Activated gamma-delta T cell treated with Interleukin-2 at 50 U/mL for 16 hours (primary cell): ENCODE data around the gene CALB2.
"Not testable (repeated sequence)": the region's sequence is repeated elsewhere in the genome, so short reads cannot be mapped to it uniquely, and the experiment has no call there.

Experiments used
- DNase-seq: peaks from one replicate; pipeline ENCODE4 v3.0.0-alpha.2; 2020

CALB2 gene, protein sequence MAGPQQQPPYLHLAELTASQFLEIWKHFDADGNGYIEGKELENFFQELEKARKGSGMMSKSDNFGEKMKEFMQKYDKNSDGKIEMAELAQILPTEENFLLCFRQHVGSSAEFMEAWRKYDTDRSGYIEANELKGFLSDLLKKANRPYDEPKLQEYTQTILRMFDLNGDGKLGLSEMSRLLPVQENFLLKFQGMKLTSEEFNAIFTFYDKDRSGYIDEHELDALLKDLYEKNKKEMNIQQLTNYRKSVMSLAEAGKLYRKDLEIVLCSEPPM

GRCh38 chr16:71358464-71358998 is at the start of gene CALB2:
Gene CALB2 (plus strand): TSS chr16:71358723. CDS start chr16:71358793, 70 bp downstream.
- peak; percentile 47 for DNase-seq

DNA sequence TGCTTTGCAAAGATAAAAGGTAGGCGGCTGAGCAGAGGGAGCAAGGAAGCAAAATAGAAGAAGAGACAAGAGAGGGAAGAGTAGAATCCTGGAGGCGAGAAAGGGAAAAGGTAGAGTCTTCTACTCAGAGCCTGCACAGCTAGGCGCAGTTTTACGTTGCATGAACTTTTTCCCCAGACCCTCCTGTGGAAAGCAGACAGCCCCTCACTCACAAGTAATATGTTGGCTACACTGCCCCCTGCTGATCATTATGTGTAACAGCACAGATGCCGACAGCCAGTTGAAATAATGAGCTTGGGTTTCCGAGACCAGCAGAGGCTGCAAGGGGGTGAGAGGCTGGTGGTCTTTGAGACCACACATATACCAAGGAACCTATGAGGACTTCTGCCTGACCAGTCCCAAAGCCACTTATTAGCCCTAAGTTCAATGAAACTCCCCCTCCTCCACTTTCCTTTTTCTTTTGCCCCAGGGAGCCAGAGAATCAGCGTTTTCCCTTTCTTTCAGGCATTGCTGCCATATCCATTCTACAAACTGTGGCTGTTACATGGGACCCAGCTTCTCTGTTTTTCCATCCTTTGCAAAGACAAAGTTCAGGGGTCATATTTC is 46.9 kb upstream of the CALB2 start:
- peak; percentile 8 for DNase-seq

GRCh38 chr16:71313591-71313990 is 44.9 kb upstream of the CALB2 start:
- not testable (repeated sequence) for DNase-seq

- no peak for DNase-seq
Observed at GRCh38 chr16:71315269-71315668, 43.3 kb upstream of the CALB2 start.

DNA sequence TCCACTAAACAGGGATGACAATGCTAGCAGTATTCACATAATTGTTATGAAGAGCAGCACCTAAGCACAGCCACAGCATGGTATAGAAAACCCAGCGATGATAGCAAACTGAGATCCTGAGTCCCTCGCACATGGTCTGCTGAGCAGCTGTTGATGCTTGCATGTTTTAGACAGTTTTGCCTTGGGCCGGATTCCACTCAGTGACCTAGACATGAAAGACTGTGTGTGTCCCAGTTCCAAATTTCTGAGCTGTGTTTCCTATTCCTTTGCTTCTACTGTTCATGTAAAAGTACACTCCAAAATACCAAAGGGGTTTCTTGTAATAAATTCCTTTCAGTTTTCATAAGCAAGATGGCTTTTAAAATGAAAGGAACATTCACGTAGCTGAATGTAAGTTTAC is 38.5 kb upstream of the CALB2 start:
- DNase-seq = no peak

DNA sequence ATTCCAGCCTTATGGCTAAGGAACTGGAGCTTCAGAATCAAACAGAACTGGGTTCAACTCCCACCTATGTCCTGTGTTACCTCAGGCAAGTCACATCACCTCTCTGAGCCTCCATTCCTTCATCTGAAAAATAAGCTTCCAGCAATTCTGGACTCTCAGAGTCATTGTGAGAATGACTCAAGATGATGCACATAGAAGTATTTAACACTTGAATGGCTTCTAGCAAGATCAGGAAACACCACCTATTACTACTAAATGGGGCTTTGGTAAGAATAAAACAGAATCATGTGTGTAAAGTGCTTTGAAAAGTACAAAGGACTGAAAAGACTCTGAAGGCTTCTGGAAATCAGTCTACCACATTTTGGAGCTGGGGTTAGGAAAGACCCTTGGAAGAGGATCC is 30.8 kb upstream of the CALB2 start:
- no peak for DNase-seq

DNA sequence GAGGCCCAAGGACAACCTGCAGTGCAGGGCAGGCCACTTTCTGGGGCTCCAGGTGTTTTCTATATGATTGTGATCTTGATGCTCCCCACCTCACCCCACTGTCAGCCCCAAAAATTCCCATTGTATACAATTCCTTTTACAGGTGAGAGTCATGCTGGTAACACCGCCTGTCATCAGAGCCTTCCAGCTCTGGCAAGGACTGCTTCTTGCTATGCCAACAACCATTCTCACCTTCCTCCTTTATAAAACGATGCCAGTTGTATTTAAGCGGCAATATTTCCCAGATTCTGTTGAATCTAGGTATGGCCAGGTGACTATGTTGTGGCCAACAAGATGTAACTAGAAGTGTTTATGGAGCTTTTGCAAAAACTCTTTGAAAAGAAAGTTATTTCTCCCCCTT is 30.4 kb upstream of the CALB2 start:
- DNase-seq = no peak

DNA sequence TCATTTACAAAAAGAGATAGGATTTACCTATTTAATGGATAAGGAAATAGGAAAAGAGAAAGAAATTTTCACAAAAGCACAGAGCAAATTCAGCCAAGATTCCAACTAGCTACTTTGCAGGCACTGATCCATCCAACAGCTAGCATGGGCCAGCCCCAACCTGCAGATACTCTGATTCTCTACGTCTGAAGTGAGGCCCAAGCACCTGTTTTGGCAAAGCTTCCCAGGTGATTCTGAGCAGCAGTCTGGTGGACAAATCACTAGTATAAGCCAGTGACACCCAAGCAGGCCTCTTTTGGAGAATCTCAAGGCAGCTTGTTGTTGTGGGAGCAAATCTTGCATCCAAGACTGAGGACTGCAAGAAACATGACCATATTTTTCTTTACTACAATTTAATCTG is 20.9 kb upstream of the CALB2 start:
- no peak for DNase-seq

- DNase-seq = no peak
Observed at GRCh38 chr16:71338193-71338592, 20.3 kb upstream of the CALB2 start.

DNA sequence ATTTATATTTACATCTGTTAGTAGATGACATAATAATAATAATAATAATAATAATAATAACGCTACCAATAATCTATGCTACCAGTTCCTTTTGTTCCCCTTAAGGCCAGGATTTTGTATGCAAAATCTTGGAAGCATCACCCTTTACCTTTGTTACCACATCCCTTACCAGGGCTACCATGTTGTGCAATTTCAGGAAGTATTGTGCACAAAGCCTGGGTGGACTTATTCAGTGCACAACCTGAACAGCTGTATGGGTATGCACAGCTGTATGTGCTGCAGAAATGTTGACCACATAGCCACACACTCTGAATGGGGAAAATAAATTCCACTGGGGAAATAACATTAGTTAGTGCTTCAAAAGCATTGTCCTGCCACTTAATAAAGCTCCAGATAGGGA is 19.9 kb upstream of the CALB2 start:
- DNase-seq = no peak

DNA sequence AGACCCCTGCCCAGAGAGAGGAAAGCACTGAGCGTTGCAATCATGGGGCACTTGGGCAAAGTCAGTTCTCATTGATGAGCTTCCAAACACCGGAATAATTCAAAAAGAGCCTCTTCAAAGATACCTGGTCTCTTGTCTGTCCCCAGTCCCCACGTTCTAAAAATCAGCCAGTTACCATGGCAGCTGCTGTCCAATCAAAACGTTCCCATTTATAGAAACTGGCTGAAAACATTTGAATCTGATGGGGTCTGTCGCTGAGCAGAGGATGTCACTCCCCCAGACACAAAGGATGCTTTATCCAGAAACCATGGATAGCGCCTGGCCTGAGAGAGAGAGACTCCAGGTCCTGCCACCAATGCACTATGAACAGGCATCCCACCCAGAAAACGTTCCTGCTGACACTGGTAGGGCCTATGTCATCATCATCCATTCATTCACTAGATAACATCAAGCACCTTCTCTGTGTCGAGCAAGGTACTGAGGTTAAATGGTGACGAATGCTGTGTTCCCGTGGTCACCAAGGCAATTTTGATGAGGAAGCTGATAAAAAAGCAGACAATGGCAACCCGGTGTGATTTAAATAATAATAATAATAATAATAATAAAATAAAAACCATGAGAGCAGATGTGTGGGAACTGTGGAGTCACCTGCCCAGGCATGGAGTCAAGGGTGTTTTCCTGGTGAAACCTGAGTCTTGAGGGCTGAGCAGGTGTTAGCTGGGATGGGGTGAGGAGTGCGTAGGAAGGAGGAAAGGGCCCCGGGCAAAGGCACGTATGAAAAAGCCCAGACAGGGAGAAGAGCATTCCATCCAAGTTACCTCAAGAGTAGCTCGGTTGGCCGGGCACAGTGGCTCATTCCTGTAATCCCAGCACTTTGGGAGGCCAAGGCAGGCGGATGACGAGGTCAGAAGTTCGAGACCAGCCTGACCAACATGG is 19.0 kb upstream of the CALB2 start:
- no peak for DNase-seq

GRCh38 chr16:71340406-71340805 is 18.1 kb upstream of the CALB2 start:
- no peak for DNase-seq

DNA sequence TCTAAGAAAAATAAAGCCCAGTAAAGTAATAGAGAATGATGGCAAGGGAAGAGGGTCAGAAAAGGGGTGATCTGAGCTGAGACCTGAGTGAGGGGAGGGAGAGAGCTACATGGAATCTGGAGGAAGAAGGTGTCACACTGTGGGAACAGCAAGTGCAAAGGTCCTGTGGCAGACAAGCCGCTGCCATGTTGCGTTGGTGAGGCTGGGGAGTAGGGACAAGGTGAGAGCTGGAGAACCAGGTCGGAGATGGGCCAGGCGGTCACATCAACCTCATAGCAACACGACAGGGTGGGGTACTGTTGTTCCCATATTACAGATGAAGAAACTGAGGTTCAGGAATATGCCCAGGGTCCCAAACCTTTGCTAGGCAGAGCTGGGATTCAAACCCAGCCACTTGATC is 16.6 kb upstream of the CALB2 start:
- no peak for DNase-seq

DNA sequence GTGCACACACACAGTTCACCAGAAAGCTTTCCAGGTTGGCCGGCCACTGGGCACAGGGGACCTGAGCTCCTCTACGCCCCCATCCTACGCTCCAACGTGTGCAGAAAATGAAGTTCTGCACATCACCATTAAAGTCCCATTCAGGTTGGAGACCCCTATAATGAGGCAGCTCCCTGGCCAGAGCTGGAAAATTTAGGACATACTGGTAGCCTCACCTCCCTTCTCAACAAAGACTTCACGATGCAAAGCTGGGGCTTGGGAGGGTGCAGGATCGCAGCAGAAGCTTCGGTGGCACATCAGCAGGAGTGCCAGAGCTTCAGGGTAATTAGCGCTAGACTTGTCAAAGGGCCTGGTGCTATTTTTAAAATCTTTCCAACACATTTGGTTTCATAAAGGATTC is 15.4 kb upstream of the CALB2 start:
- DNase-seq = no peak

DNA sequence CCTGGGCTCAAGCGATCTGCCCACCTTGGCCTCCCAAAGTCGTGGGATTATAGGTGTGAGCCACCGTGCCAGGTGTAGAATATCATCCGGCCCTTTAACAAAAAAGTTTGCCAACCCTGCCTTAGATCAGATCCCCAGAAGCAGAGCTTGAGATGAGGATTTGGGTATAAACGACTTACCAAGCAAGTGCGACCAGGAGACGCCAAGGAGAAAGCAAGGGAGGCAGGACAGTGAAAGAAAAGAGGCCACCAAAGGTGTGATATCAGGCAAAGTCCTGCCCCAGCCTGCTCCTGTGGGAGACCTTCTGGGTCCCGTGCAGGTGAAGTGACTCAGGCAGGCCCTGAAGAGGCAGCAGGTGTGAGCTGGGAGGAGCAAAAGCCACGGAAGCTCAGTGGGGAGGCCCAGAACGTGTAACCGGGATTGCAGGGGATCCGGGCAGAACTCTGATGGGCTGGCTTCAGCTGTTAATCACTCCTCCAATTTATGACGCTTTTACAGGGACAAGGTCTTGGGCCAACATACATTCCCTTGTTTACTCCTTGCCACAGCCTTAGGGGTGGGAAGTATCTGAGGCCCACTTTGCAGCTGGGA is 14.1 kb upstream of the CALB2 start:
- no peak for DNase-seq

DNA sequence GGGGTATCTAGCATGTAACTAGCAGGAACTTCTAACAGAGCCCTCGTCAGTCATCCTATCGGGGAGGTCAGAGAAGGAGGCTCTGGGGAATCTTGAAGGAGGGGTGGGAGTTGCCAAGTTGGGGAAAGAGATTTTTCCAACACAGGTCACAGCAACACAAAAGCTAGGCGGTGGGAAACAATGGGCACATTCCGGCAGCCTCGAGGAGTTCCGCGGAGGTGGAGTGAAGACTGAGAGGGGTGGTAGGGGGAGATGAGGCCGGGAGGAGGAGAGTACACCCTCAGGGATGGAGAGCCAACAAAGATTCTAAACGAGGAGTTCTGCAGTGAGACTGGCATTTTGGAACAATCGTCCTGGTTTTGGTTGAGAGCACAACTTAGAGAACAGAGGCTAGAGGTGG is 13.5 kb upstream of the CALB2 start:
- DNase-seq = no peak

GRCh38 chr16:71347146-71347545 is 11.4 kb upstream of the CALB2 start:
- DNase-seq = no peak

DNA sequence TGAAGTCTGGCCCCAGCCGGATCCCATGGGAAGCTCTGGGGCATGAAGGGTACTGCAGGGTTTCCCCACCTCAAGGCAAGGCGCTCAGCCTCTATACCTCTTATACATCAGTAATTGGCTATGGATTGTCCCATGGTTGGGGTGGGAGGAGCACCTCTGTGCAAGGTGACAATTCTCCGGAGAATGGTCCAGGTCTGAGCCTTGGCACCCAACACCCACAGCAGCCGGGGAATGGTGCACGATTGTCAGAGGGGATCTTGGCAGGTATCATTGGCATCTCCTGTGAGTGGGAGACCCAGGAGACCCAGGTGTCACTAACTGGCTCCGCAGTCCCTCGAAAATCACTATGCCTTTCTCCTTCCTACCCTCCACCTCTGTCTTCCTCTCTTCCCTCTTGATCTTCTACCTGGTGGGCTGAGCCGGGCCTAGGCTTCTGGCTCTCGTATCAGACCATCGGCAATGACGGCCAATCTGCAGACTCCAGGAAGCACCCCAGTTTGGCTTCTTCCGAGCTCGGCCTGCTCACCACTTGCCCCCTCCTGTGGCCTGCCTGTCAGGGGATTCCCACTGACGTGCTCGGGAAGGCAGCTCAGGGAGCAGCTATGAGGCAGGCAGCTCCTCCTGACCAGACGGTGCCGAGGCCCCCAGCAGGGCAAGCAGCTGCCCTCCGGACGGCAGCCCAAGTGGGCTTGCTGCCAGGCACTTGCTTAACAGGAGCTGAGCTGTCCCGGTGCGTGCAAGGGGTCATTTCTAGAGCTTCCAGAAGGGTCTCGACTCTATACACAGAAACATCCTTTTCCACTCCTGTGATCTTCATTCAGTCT is 10.0 kb upstream of the CALB2 start:
- DNase-seq = no peak

- DNase-seq = no peak
Observed at GRCh38 chr16:71350821-71351557, 7.5 kb upstream of the CALB2 start.

- DNase-seq = no peak
Observed at GRCh38 chr16:71351558-71351901, 7.0 kb upstream of the CALB2 start.

GRCh38 chr16:71352466-71352865 is 6.1 kb upstream of the CALB2 start:
- no peak for DNase-seq
